HFF-Myc (cell line): ENCODE data around the gene RGS6.
"Not testable (repeated sequence)": the region's sequence is repeated elsewhere in the genome, so short reads cannot be mapped to it uniquely, and the experiment has no call there.

ENCODE experiments used
- DNase-seq: peaks from one replicate; pipeline ENCODE4 v3.0.0-alpha.2; 2011; ENCODE audit warnings: low read depth; ENCODE audit errors: extremely low read depth
- H3K4me3 ChIP-seq: replicated peaks from 2 replicates; pipeline ENCODE4 v1.5.1; 2011; ENCODE audit warnings: low read depth, mild to moderate bottlenecking, control low read depth, low read length
- CTCF ChIP-seq: IDR thresholded peaks from 2 replicates; pipeline ENCODE4 v1.5.1; 2012; ENCODE audit warnings: mild to moderate bottlenecking, low read depth, low read length, control low read depth; ENCODE audit errors: missing control alignments

Gene RGS6

GRCh38 chr14:72463291-72463866 lies 531.1 kb downstream of the RGS6 start:
- DNase-seq = no peak
- H3K4me3 ChIP-seq = no peak overlapping the region
- no peak for TF ChIP-seq CTCF

GRCh38 chr14:72464226-72464625 lies 532.0 kb downstream of the RGS6 start:
- no peak for TF ChIP-seq CTCF
- no peak overlapping the region for H3K4me3 ChIP-seq
- no peak for DNase-seq

- DNase-seq = no peak
- TF ChIP-seq CTCF = no peak
- H3K4me3 ChIP-seq = no peak overlapping the region
These were observed 534.1 kb downstream of the RGS6 start for GRCh38 chr14:72466325-72466724.

GRCh38 chr14:72471346-72471745 lies 539.1 kb downstream of the RGS6 start:
- H3K4me3 ChIP-seq = no peak overlapping the region
- DNase-seq = no peak
- no peak for TF ChIP-seq CTCF

- no peak for DNase-seq
- no peak for TF ChIP-seq CTCF
These were observed 540.6 kb downstream of the RGS6 start for GRCh38 chr14:72472845-72473244.

GRCh38 chr14:72476657-72477499 lies 544.6 kb downstream of the RGS6 start:
- peak; percentile 16 for DNase-seq
- no peak for TF ChIP-seq CTCF
- no peak overlapping the region for H3K4me3 ChIP-seq

More at GRCh38 chr14:72472845-72473244, 540.6 kb downstream of the RGS6 start:
- no peak overlapping the region for H3K4me3 ChIP-seq

GRCh38 chr14:72477578-72477977 lies 545.3 kb downstream of the RGS6 start:
- not testable (repeated sequence) for H3K4me3 ChIP-seq, DNase-seq
